CD4-positive, alpha-beta T cell treated with Interleukin-21 for 1 hour (primary cell): ENCODE measurements around the gene CNR1.
"Not testable (repeated sequence)": the region's sequence is repeated elsewhere in the genome, so short reads cannot be mapped to it uniquely, and the experiment has no call there.

Experiments used
- DNase-seq: peaks from one replicate; pipeline ENCODE4 v3.0.0-alpha.2; 2020

Gene CNR1

GRCh38 chr6:88165844-88166492 lies at the start of gene CNR1:
TSS of gene CNR1 (minus strand) at chr6:88166347. CDS start at chr6:88145274, 21,073 bp downstream.
- no peak for DNase-seq

GRCh38 chr6:88211446-88211845 lies 45.3 kb upstream of the CNR1 start:
- no peak for DNase-seq

- DNase-seq, result no peak
Measured at GRCh38 chr6:88209301-88209700, 43.2 kb upstream of the CNR1 start.

GRCh38 chr6:88208726-88209125 lies 42.6 kb upstream of the CNR1 start:
- no peak for DNase-seq

- not testable (repeated sequence) for DNase-seq
Measured at GRCh38 chr6:88201734-88202133, 35.6 kb upstream of the CNR1 start.

GRCh38 chr6:88184921-88185320 lies 18.8 kb upstream of the CNR1 start:
- DNase-seq, result no peak

- DNase-seq, result no peak
Measured at GRCh38 chr6:88183471-88183870, 17.3 kb upstream of the CNR1 start.

GRCh38 chr6:88179692-88180091 lies 13.5 kb upstream of the CNR1 start:
- DNase-seq, result no peak

GRCh38 chr6:88177961-88178464 lies 11.9 kb upstream of the CNR1 start:
- DNase-seq, result no peak

- no peak for DNase-seq
Measured at GRCh38 chr6:88174906-88175305, 8.8 kb upstream of the CNR1 start.

GRCh38 chr6:88171312-88171711 lies 5.2 kb upstream of the CNR1 start:
- DNase-seq, result no peak

GRCh38 chr6:88168362-88168761 lies 2.2 kb upstream of the CNR1 start:
- DNase-seq, result no peak

- no peak for DNase-seq
Measured at GRCh38 chr6:88167352-88167937, 1.3 kb upstream of the CNR1 start.

- no peak for DNase-seq
Measured at GRCh38 chr6:88166493-88167351, 575 bp upstream of the CNR1 start.

GRCh38 chr6:88165087-88165843 lies 882 bp downstream of the CNR1 start:
- DNase-seq, result no peak

GRCh38 chr6:88164061-88164460 lies 2.1 kb downstream of the CNR1 start:
- DNase-seq, result no peak

GRCh38 chr6:88163616-88164015 lies 2.5 kb downstream of the CNR1 start:
- DNase-seq, result no peak

GRCh38 chr6:88161940-88162339 lies 4.2 kb downstream of the CNR1 start:
- no peak for DNase-seq

GRCh38 chr6:88157106-88157505 lies 9.0 kb downstream of the CNR1 start:
- DNase-seq, result no peak

- DNase-seq, result no peak
Measured at GRCh38 chr6:88145298-88145963, 20.7 kb downstream of the CNR1 start.

GRCh38 chr6:88144637-88145297 lies 21.4 kb downstream of the CNR1 start:
- DNase-seq, result no peak
